GM18519 (cell line): ENCODE data around the gene PHOSPHO1.
"Not testable (repeated sequence)": the region's sequence is repeated elsewhere in the genome, so short reads cannot be mapped to it uniquely, and the experiment has no call there.

Source experiments
- ATAC-seq: cut with Tn5 transposase; IDR thresholded peaks from one replicate; pipeline ENCODE4 v1.9.1; 2021; ENCODE audit warnings: mild to moderate bottlenecking, moderate library complexity; ENCODE audit not compliant: unreplicated experiment, low FRiP score

PHOSPHO1 gene

GRCh38 chr17:49230636-49231562 lies at the start of gene PHOSPHO1:
Gene PHOSPHO1 (minus strand): TSS chr17:49230787. CDS start chr17:49226691, 4,096 bp downstream.
- ATAC-seq: peak; percentile 74

- ATAC-seq: no peak
Measured at GRCh38 chr17:49280061-49280460, 49.5 kb upstream of the PHOSPHO1 start.

- not testable (repeated sequence) for ATAC-seq
Measured at GRCh38 chr17:49279263-49280015, 48.9 kb upstream of the PHOSPHO1 start.

- ATAC-seq: no peak
Measured at GRCh38 chr17:49278076-49278475, 47.5 kb upstream of the PHOSPHO1 start.

DNA sequence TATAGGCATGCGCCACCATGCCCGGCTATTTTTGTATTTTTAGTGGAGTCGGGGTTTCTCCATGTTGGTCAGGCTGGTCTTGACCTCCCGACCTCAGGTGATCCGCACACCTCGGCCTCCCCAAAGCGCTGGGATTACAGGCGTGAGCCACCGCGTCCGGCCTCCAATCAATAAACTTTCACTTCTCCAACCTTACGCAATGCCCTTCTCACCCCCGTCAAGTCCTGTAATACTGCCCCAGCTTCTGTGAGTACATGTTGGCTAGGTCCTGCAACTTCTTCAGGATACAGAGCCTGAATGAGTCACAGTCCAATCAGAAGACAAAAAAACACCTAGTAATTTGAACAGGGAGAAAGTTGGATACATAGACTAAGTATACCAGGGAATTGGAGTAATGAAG lies 47.1 kb upstream of the PHOSPHO1 start:
- no peak for ATAC-seq

DNA sequence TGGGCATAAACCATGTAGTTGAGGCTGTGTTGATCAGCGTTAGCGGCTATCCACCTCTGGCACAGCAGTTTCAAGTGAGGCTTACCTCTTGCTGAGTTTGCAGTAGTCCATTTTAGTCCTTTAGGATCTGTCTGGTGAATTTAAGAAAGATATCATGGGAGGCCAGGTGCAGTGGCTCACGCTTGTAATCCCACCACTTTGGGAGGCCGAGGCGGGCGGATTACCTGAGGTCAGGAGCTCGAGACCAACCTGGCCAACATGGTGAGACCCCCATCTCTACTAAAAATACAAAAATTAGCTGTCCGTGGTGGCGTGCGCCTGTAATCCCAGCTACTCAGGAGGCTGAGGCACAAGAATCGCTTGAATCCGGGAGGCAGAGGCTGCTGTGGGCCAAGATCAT lies 45.4 kb upstream of the PHOSPHO1 start:
- ATAC-seq: not testable (repeated sequence)

- ATAC-seq: no peak
Measured at GRCh38 chr17:49269356-49269755, 38.8 kb upstream of the PHOSPHO1 start.

DNA sequence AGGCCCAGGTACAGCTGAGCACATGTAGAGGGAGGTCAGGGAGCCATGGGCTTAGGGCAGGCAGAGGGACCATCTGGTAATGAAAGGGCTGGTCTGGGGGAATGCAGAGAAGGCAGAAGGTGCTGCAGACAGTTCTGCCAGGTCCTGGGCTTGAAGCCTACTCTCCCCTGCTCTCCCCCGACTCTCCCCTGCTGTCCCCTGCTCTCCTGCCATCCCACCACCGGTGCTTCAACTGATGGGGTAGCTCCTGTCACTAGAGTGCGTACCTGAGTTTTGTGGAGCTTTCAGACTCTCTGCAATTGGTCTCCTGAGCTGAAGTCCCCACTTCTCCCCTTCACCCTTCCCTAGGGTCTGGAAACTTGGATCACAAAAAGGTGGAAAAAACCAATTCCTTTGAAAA lies 37.3 kb upstream of the PHOSPHO1 start:
- ATAC-seq: no peak

DNA sequence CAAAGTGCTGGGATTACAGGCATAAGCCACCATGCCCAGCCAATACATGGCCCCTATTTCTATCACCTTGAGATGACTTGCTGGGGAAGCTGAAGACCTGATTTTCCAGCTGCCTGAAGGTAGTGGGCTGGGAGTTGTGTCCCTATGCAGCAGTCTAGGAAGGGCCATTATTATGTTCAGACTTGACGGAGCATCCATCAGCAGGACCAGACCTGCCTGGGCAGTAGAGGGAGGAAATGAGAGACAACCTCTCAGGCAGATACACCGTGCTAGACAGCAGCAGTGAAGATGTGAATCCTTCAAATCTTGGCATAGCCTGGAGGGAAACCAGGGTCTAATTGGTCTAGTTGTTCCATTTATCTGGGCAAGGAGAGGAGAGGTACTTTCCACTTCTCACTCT lies 35.6 kb upstream of the PHOSPHO1 start:
- no peak for ATAC-seq

- not testable (repeated sequence) for ATAC-seq
Measured at GRCh38 chr17:49261540-49261939, 31.0 kb upstream of the PHOSPHO1 start.

- no peak for ATAC-seq
Measured at GRCh38 chr17:49260817-49261291, 30.3 kb upstream of the PHOSPHO1 start.

GRCh38 chr17:49260011-49260816 lies 29.6 kb upstream of the PHOSPHO1 start:
- no peak for ATAC-seq

GRCh38 chr17:49259663-49260010 lies 29.1 kb upstream of the PHOSPHO1 start:
- ATAC-seq: no peak

DNA sequence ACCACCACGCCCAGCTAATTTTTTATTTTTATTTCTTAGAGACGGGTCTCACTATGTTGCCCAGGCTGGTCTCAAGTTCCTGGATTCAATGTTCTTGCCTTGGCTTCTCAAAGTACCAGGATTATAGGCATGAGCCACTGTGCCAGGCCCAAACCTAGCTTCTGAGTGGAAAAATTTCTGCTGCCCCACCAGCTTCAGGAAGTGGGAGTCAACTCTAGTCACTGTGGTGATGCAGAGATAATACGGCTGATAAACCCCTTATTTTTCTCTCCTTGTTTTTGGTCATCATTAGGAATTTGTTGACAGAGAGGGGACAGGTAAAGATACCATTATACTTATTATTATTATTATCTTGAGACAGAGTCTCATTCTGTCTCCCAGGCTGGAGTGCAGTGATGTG lies 27.8 kb upstream of the PHOSPHO1 start:
- ATAC-seq: no peak

DNA sequence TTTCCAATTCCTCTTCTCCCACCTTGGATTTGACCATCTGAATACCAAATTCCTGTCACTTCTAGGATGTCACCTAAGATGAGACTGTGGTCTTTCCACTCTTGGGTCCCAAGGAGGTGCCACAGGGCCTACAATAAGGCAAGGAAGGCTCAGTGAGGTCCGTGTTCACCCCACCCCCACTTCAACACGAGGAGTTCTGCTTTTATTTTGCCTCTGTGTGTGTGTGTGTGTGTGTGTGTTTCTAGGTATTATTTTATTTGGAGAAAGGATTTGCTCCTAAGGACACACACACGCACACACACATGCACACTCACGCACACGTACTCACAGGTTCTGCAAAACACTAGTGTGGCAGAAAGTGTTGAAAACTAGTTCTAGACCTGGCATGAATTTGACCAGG lies 24.5 kb upstream of the PHOSPHO1 start:
- no peak for ATAC-seq

DNA sequence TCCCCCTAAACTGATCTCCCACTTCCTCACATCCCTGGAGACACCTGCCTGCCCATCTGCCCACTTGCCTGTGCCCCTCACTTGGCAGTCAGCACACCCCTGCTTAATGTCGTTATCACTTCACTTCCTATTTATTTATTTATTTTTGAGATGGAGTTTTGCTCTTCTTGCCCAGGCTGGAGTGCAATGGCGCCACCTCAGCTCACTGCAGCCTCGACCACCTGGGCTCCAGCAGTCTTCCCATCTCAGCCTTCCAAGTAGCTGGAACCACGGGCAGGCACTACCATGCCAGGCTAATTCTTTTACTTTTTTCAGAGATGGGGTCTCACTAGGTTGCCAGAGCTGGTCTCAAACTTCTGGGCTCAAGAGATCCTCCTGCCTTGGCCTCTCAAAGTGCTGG lies 23.5 kb upstream of the PHOSPHO1 start:
- ATAC-seq: no peak

DNA sequence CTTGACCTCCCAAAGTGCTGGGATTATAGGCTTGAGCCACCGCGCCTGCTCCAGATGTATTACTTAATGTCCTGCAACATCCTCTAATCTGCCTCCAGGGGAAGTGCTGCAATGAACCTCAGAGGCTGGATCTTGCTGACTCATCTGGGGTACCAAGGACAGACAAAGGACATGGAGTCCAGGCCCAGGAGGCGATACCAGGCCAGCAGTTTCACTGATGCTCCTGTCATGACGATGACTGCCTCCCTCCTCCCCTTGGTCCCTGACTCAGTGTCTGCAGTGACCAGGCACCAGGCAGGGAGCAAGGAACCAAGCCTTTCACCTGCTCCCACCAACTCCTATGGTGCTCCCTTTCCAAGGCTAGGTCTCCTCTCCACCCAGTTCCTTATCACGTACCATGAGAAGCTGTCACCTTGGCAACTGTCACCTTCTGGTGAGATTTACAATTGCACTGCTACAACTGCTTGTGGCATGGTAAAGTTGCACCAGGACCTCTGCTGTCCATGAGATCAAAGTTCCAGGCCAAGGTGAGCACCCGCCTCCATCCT lies 21.6 kb upstream of the PHOSPHO1 start:
- ATAC-seq: no peak

- ATAC-seq: no peak
Measured at GRCh38 chr17:49249890-49250522, 19.4 kb upstream of the PHOSPHO1 start.

GRCh38 chr17:49249292-49249794 lies 18.8 kb upstream of the PHOSPHO1 start:
- no peak for ATAC-seq

DNA sequence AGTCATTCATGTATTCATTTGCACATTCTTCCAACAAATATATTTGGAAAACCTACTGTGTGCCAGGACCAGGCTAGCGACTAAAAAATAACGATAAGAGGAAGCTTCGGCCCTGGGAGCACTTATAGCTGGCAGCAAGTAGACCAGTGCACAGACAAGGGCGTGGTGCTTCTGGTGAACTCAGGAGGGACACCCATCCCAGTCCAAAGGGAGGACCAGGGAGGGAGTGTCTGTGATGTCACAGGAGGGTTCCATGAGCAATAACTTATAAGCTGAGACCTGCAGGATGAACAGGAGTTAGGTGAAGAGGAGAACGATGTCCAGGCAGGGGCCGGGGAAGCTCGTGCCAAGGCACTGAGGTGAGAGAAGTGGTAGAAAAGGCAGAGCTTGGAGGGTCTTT lies 17.4 kb upstream of the PHOSPHO1 start:
- no peak for ATAC-seq
